ENCODE results near the gene ZNRF4.

Gene ZNRF4

GRCh38 chr19:5420953-5421352 lies 34.3 kb upstream of the ZNRF4 start:
- no peak overlapping the region for H3K4me3 ChIP-seq (ENCODE audit: low read depth, low read length)
- no peak for DNase-seq (ENCODE audit: low read depth)
- TF ChIP-seq CTCF (IDR thresholded peaks at IDR 0.05; ENCODE audit: low read depth, low read length) (no peak), MAX (IDR thresholded peaks at IDR 0.05; ENCODE audit: low read depth, low read length) (no peak), MYC (IDR thresholded peaks at IDR 0.05; ENCODE audit: low read depth, low read length) (no peak), POLR2A (IDR thresholded peaks at IDR 0.05; ENCODE audit: extremely low read depth, insufficient read length) (no peak)

- DNase-seq (ENCODE audit: low read depth) = no peak
- TF ChIP-seq CTCF (IDR thresholded peaks at IDR 0.05; ENCODE audit: low read depth, low read length) = no peak
Measured at GRCh38 chr19:5423567-5424125, 31.6 kb upstream of the ZNRF4 start.

GRCh38 chr19:5424192-5424973 lies 30.8 kb upstream of the ZNRF4 start:
- no peak overlapping the region for H3K4me3 ChIP-seq (ENCODE audit: low read depth, low read length)
- DNase-seq (ENCODE audit: low read depth) = no peak
- TF ChIP-seq MYC (IDR thresholded peaks at IDR 0.05; ENCODE audit: low read depth, low read length) (no peak), POLR2A (IDR thresholded peaks at IDR 0.05; ENCODE audit: extremely low read depth, insufficient read length) (no peak)

More at GRCh38 chr19:5423567-5424125, 31.6 kb upstream of the ZNRF4 start:
- no peak overlapping the region for H3K4me3 ChIP-seq (ENCODE audit: low read depth, low read length)

- H3K4me3 ChIP-seq (ENCODE audit: low read depth, low read length) = no peak overlapping the region
- TF ChIP-seq CTCF (IDR thresholded peaks at IDR 0.05; ENCODE audit: low read depth, low read length) = no peak
- no peak for TF ChIP-seq MYC (IDR thresholded peaks at IDR 0.05; ENCODE audit: low read depth, low read length)
- TF ChIP-seq MAX (IDR thresholded peaks at IDR 0.05; ENCODE audit: low read depth, low read length) = no peak
- TF ChIP-seq POLR2A (IDR thresholded peaks at IDR 0.05; ENCODE audit: extremely low read depth, insufficient read length) = no peak
- no peak for DNase-seq (ENCODE audit: low read depth)
Measured at GRCh38 chr19:5425260-5425659, 30.0 kb upstream of the ZNRF4 start.

GRCh38 chr19:5430237-5430636 lies 25.0 kb upstream of the ZNRF4 start:
- TF ChIP-seq MAX (IDR thresholded peaks at IDR 0.05; ENCODE audit: low read depth, low read length) (no peak), POLR2A (IDR thresholded peaks at IDR 0.05; ENCODE audit: extremely low read depth, insufficient read length) (no peak), MYC (IDR thresholded peaks at IDR 0.05; ENCODE audit: low read depth, low read length) (no peak), CTCF (IDR thresholded peaks at IDR 0.05; ENCODE audit: low read depth, low read length) (no peak)
- no peak for DNase-seq (ENCODE audit: low read depth)
- H3K4me3 ChIP-seq (ENCODE audit: low read depth, low read length) = no peak overlapping the region

GRCh38 chr19:5432687-5433086 lies 22.5 kb upstream of the ZNRF4 start:
- TF ChIP-seq CTCF (IDR thresholded peaks at IDR 0.05; ENCODE audit: low read depth, low read length) = no peak
- TF ChIP-seq MYC (IDR thresholded peaks at IDR 0.05; ENCODE audit: low read depth, low read length) = no peak
- TF ChIP-seq POLR2A (IDR thresholded peaks at IDR 0.05; ENCODE audit: extremely low read depth, insufficient read length) = no peak
- no peak for TF ChIP-seq MAX (IDR thresholded peaks at IDR 0.05; ENCODE audit: low read depth, low read length)
- H3K4me3 ChIP-seq (ENCODE audit: low read depth, low read length) = no peak overlapping the region
- DNase-seq (ENCODE audit: low read depth) = no peak

All from NB4 (cell line).